Suppressor macrophage treated with lipopolysaccharide for 1 hour (primary cell): ENCODE results near the gene SF3B6.

Experiments
- DNase-seq, 3 donors: peaks; one replicate each; pipeline ENCODE4 v3.0.0-alpha.2; 2020 to 2022

SF3B6 gene

GRCh38 chr2:24018241-24018640 lies 57.9 kb downstream of the SF3B6 start:
- DNase-seq, result no peak

DNA sequence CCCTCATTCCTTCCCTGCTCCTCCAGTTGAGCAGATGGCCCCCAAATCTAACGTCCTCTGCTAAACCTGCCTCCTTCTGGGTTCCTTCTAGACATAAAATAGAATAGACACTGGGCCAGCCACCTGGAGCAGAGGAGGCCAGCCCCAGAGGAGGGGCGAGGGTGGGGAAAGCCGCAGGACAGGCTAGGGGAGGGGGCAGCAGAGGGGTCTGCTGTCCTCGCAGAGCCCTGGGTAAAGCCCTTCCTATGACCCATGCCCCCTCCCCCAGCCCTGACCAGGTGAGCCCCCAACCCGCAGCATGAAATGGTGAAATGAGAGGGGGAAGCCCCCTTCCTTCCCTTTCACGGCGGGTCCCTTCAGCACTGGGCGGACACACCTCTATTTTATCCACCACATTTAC lies 58.4 kb downstream of the SF3B6 start:
- no peak for DNase-seq
